Gastrocnemius medialis (tissue), 4 donors: Measurements from ENCODE around the gene TM9SF2. TPM values are rescaled to one million over a fixed set of nuclear protein-coding genes. Genes with fewer than 3 reads are reported as not detected.

Experiments used
- ATAC-seq, 2 donors: fragments of 150-250 bp; one replicate each; pipeline ENCODE4 v1.9.1; 2016
- DNase-seq, 2 donors: peaks; one replicate each; pipeline ENCODE4 v3.0.0-alpha.2; 2019
- H3K27ac ChIP-seq, 4 donors: fragments of 200-600 bp; sonication (generic); 1 replicate in 1 of 4; 2 replicates in 3 of 4; pipeline ENCODE4 v1.5.1; 2016 to 2018; ENCODE audit warnings: mild to moderate bottlenecking in 2 of 4, moderate library complexity in 1 of 4
- H3K27me3 ChIP-seq, 3 donors: fragments of 200-600 bp; sonication (generic) in 2 of 3; 1 replicate in 1 of 3; 2 replicates in 2 of 3; pipeline versions ENCODE4 v1.5.1 to v1.6.0; 2016 to 2019; ENCODE audit warnings: mild to moderate bottlenecking in 1 of 3, moderate library complexity in 1 of 3
- H3K36me3 ChIP-seq, 2 donors: fragments of 200-600 bp; sonication (generic) in 1 of 2; one replicate each; pipeline ENCODE4 v1.5.1; 2017 to 2018
- H3K4me1 ChIP-seq, 2 donors: fragments of 200-600 bp; sonication (generic) in 1 of 2; one replicate each; pipeline ENCODE4 v1.5.1; 2016 to 2017; ENCODE audit warnings: mild to moderate bottlenecking in 2 of 2
- H3K4me3 ChIP-seq, 4 donors: fragments of 200-600 bp; sonication (generic) in 3 of 4; 1 replicate in 1 of 4; 2 replicates in 3 of 4; pipeline ENCODE4 v1.5.1; 2016 to 2019; ENCODE audit warnings: mild to moderate bottlenecking in 2 of 4
- H3K9me3 ChIP-seq, 3 donors: fragments of 200-600 bp; sonication (generic) in 2 of 3; 1 replicate in 1 of 3; 2 replicates in 2 of 3; pipeline ENCODE4 v1.5.1; 2016 to 2019
- POLR2A ChIP-seq, 2 donors: fragments of 450-650 bp; IDR thresholded peaks; one replicate each; pipeline ENCODE4 v1.6.1; 2017; ENCODE audit warnings: antibody characterized with exemption in 2 of 2, mild to moderate bottlenecking in 2 of 2, moderate library complexity in 2 of 2
- in situ Hi-C, 4 donors: fragments of 200-750 bp; cut with MboI; loops; one replicate each; pipeline versions ENCODE4 v1.15.0 to v1.8.0; 2017; ENCODE audit warnings: low sequenced_read_pairs in 4 of 4
- intact Hi-C: fragments of 100-400 bp; cut with DNase I; formaldehyde crosslinking; loops from one replicate; pipeline ENCODE4 v1.15.1; 2023; ENCODE audit warnings: low total_unique reads
- total RNA-seq, 4 donors: library from RNA; depleted of rRNA; stranded (reverse); fragments of >200 nt; gene quantifications; one replicate each; pipeline versions ENCODE4 v1.1.0 to v1.2.3, GENCODE V29; 2016
- TF ChIP-seq, protein P1 (sequence below), 5 experiments: fragments of 450-650 bp in 3 of 5; fragments of 200-600 bp in 2 of 5; sonication (generic) in 2 of 5; IDR thresholded peaks in 4 of 5; conservative IDR thresholded peaks in 1 of 5; 1 replicate in 4 of 5; 2 replicates in 1 of 5; pipeline ENCODE4 v1.5.1; 2016 to 2019; ENCODE audit warnings: antibody characterized with exemption in 5 of 5, mild to moderate bottlenecking in 3 of 5, moderate library complexity in 3 of 5

The TM9SF2 gene
- total RNA-seq, 4 donors from 2014 or later, result 47.3 to 69.9 (median 55.7) TPM

DNA sequence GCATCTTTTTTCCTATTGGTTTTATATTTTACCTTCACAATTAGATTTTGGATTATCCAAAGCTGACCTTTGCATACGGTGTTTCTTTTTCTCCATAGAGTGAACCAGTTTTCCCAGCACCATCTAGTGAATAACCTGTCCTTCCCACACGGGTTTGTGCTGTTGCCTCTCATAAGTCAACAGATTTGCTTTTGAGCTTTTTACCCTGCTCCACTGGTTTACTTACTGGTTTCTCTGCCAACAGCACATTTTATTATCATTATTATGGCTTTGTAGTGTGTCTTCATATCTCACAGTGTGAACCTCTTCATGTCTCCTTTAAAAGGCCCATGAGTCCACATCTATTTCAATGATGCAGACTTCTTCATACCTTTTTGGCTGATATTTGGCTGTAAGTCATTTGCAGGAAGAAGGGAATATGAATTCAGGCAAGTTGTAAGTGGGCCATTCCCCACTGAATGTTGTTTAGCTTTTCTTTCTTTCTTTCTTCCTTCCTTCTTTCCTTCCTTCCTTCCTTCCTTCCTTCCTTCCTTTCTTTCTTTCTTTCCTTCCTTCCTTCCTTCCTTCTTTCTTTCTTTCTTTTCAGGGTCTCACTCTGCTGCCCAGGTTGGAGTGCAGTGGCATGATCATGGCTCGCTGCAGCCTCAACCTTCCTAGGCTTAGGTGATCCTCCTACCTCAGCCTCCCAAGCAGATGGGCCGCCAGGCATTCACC is 86.8 kb downstream of the TM9SF2 start:
- TF ChIP-seq, protein P1, sequence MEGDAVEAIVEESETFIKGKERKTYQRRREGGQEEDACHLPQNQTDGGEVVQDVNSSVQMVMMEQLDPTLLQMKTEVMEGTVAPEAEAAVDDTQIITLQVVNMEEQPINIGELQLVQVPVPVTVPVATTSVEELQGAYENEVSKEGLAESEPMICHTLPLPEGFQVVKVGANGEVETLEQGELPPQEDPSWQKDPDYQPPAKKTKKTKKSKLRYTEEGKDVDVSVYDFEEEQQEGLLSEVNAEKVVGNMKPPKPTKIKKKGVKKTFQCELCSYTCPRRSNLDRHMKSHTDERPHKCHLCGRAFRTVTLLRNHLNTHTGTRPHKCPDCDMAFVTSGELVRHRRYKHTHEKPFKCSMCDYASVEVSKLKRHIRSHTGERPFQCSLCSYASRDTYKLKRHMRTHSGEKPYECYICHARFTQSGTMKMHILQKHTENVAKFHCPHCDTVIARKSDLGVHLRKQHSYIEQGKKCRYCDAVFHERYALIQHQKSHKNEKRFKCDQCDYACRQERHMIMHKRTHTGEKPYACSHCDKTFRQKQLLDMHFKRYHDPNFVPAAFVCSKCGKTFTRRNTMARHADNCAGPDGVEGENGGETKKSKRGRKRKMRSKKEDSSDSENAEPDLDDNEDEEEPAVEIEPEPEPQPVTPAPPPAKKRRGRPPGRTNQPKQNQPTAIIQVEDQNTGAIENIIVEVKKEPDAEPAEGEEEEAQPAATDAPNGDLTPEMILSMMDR (IDR thresholded peaks at IDR 0.05 in 4 of 5, conservative IDR thresholded peaks at IDR 0.05 in 1 of 5), result no peak
- no peak for TF ChIP-seq POLR2A (IDR thresholded peaks at IDR 0.05)
- Histone ChIP-seq H3K27me3 (no peaks in the 10 kb centered on the region), H3K36me3 (no peaks in the 10 kb centered on the region), H3K4me1 (peaks cover 5 to 10% of the 10 kb centered on the region in 2 donors), H3K4me3 (no peak overlapping the region), H3K9me3 (no peaks in the 10 kb centered on the region), H3K27ac (no peak overlapping the region)
- ATAC-seq, result no peak
- intact Hi-C loops (no loop called here), in situ Hi-C loops (no loop called here)
- DNase-seq, result no peak

DNA sequence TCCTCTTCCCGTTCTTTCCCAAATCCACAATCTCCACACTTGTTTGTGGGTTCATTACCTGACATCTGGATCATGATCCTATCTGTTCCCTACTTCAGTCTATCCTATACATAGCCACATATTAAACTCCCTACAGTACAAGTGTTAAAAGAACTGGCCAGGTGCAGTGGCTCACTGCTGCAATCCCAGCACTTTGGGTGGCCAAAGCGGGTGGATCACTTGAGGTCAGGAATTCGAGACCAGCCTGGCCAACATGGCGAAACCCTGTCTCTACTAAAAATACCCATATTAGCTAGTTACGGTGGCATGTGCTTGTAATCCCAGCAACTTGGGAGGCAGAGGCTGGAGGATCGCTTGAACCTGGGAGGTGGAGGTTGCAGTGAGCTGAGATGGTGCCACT is 88.3 kb downstream of the TM9SF2 start:
- Histone ChIP-seq H3K27me3 (no peaks in the 10 kb centered on the region), H3K4me1 (peaks cover 5 to 10% of the 10 kb centered on the region in 2 donors), H3K27ac (no peak overlapping the region), H3K36me3 (no peaks in the 10 kb centered on the region), H3K4me3 (no peak overlapping the region), H3K9me3 (no peaks in the 10 kb centered on the region)
- in situ Hi-C loops (no loop called here), intact Hi-C loops (no loop called here)
- DNase-seq, result peak in 1 of 2 donors; percentile 60
- TF ChIP-seq, protein P1 (IDR thresholded peaks at IDR 0.05 in 4 of 5, conservative IDR thresholded peaks at IDR 0.05 in 1 of 5), result no peak
- TF ChIP-seq POLR2A (IDR thresholded peaks at IDR 0.05), result no peak
- peak in 1 of 2 donors; percentile 88 for ATAC-seq

DNA sequence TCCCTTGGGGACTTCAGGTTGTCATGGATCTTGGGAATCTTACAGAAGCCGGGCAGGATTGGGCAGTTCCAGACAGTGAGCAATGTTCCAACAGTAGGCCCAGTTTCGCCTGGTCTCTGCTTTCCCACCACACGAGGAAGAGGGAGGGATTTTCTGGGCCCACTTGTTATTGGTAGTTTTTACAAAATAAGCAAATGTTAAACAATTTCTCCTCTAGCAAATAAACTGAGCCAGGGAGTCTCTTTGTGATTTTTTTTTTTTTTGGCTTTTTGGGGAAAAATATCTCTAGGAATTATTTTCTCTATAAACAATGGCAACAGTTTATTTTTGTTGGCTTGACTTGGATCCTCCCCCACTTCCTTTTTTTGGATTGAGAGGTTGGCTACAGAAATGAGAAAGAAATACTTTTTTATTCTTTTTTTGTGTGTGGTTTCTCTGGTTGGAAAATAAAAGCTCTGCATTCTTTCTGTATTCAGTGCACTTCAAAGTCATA is 89.3 kb downstream of the TM9SF2 start:
- Histone ChIP-seq H3K4me3 (no peak overlapping the region), H3K9me3 (no peaks in the 10 kb centered on the region), H3K27ac (no peak overlapping the region), H3K4me1 (peaks cover 5 to 10% of the 10 kb centered on the region in 2 donors), H3K36me3 (no peaks in the 10 kb centered on the region), H3K27me3 (no peaks in the 10 kb centered on the region)
- in situ Hi-C loops, result no loop called here
- DNase-seq (no peak), ATAC-seq (no peak)
- TF ChIP-seq POLR2A (IDR thresholded peaks at IDR 0.05), result no peak
- TF ChIP-seq, protein P1 (IDR thresholded peaks at IDR 0.05 in 4 of 5, conservative IDR thresholded peaks at IDR 0.05 in 1 of 5), result no peak
- intact Hi-C loops, result no loop called here

DNA sequence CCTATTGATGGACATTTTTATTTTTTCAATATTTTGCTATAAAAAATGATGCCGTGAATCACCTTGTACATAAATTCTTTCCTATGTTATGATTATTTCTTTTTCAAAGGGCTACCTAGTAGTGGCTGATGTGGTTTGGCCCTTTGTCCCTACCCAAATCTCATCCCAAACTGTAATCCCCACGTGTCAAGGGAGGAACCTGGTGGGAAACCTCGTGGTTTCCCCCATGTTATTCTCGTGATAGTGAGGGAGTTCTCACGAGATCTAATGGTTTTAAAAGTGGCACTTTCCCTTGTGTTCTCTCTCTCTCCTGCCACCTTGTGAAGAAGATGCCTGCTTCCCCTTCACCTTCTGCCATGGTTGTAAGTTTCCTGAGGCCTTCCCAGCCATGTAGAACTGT is 94.9 kb downstream of the TM9SF2 start:
- Histone ChIP-seq H3K4me3 (no peak overlapping the region), H3K27ac (no peak overlapping the region), H3K4me1 (no peaks in the 10 kb centered on the region), H3K9me3 (no peaks in the 10 kb centered on the region), H3K27me3 (no peaks in the 10 kb centered on the region), H3K36me3 (no peaks in the 10 kb centered on the region)
- ATAC-seq (no peak), DNase-seq (no peak)
- intact Hi-C loops, result no loop called here
- in situ Hi-C loops, result no loop called here
- TF ChIP-seq POLR2A (IDR thresholded peaks at IDR 0.05), result no peak
- TF ChIP-seq, protein P1 (IDR thresholded peaks at IDR 0.05 in 4 of 5, conservative IDR thresholded peaks at IDR 0.05 in 1 of 5), result no peak
